Measurements from ENCODE around the gene AGBL4. TPM values are rescaled to one million over a fixed set of nuclear protein-coding genes. Genes with fewer than 3 reads are reported as not detected.

Gene AGBL4
- total RNA-seq, 6 experiments from 2014 or later, result not detected

GRCh38 chr1:48617252-48617651 is 1406.5 kb downstream of the AGBL4 start:
- Mint-ChIP-seq H3K4me3 (no peak overlapping the region), H3K36me3 (ENCODE audit: low read depth) (no peaks in the 10 kb centered on the region), H3K27me3 (ENCODE audit: insufficient read depth) (no peaks in the 10 kb centered on the region; the same call in 1 of the 2 replicates), H3K9me3 (peaks cover 14% of the 10 kb centered on the region), H3K4me1 (ENCODE audit: low read depth) (no peaks in the 10 kb centered on the region), H3K27ac (no peak overlapping the region)
- no peak for TF ChIP-seq CTCF (IDR thresholded peaks at IDR 0.05)
- DNase-seq, result no peak

DNA sequence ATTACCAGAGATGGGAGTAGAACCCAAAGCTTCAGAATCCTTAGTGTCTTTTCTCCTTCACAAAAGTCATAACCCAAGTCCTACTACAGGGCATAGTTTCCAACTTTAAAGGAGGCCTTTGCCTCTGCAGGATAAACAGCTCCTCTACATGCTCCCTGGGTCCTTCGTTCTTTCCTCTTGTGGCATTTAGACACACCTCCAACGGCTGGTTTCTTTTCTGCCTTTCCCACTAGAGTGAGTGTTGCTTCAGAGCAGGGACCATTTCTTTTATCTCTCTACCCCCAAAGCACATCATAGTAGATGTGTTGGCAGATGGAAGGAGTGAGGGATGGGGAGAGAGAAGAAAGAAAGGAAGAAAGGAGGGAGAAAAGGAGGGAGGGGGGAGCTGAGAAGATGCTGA is 1407.0 kb downstream of the AGBL4 start:
- no peaks in the 10 kb centered on the region; the same call in 1 of the 2 replicates for H3K27me3 Mint-ChIP-seq (ENCODE audit: insufficient read depth)
- no peaks in the 10 kb centered on the region for H3K4me1 Mint-ChIP-seq (ENCODE audit: low read depth)
- H3K4me3 Mint-ChIP-seq, result no peak overlapping the region
- no peak for TF ChIP-seq CTCF (IDR thresholded peaks at IDR 0.05)
- peaks cover 9% of the 10 kb centered on the region for H3K9me3 Mint-ChIP-seq
- H3K36me3 Mint-ChIP-seq (ENCODE audit: low read depth), result no peaks in the 10 kb centered on the region
- H3K27ac Mint-ChIP-seq, result no peak overlapping the region
- DNase-seq, result no peak

DNA sequence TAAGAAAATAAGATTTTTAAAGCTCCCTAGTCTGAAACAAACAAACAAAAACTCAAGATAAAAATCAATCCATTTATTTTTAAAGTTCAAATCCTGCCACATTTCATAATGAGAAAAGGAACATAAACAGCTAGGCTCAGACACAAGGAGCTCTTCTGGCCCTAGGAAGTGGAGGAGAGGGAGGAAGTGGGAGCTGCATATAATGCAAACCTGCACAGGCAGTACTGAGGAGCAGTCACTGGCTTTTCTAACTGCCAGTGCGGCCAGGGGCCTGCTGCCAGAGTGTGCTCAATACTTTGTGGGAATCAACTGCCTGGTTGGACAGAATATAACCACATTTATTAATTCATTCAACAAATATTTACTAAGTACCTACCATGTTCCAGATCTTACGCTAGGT is 1411.9 kb downstream of the AGBL4 start:
- Mint-ChIP-seq H3K27me3 (ENCODE audit: insufficient read depth) (no peaks in the 10 kb centered on the region; the same call in 1 of the 2 replicates), H3K9me3 (peaks cover 6% of the 10 kb centered on the region), H3K27ac (no peak overlapping the region), H3K4me3 (no peak overlapping the region), H3K4me1 (ENCODE audit: low read depth) (no peaks in the 10 kb centered on the region), H3K36me3 (ENCODE audit: low read depth) (no peaks in the 10 kb centered on the region)
- DNase-seq, result no peak
- TF ChIP-seq CTCF (IDR thresholded peaks at IDR 0.05), result no peak

GRCh38 chr1:48610628-48611542 is 1412.9 kb downstream of the AGBL4 start:
- H3K9me3 Mint-ChIP-seq, result peaks cover 11% of the 10 kb centered on the region
- H3K27ac Mint-ChIP-seq, result no peak overlapping the region
- H3K4me3 Mint-ChIP-seq, result no peak overlapping the region
- no peaks in the 10 kb centered on the region for H3K36me3 Mint-ChIP-seq (ENCODE audit: low read depth)
- no peak for TF ChIP-seq CTCF (IDR thresholded peaks at IDR 0.05)
- H3K27me3 Mint-ChIP-seq (ENCODE audit: insufficient read depth), result no peaks in the 10 kb centered on the region
- no peaks in the 10 kb centered on the region for H3K4me1 Mint-ChIP-seq (ENCODE audit: low read depth)
- no peak for DNase-seq

- Mint-ChIP-seq H3K36me3 (ENCODE audit: low read depth) (no peaks in the 10 kb centered on the region), H3K27ac (no peak overlapping the region), H3K27me3 (ENCODE audit: insufficient read depth) (no peaks in the 10 kb centered on the region), H3K4me3 (no peak overlapping the region), H3K9me3 (peaks cover 11% of the 10 kb centered on the region), H3K4me1 (ENCODE audit: low read depth) (no peaks in the 10 kb centered on the region)
- DNase-seq, result no peak
- TF ChIP-seq CTCF (IDR thresholded peaks at IDR 0.05), result no peak
Observed at GRCh38 chr1:48608882-48609281, 1414.9 kb downstream of the AGBL4 start.
